Kidney (tissue), 14 donors: ENCODE data around the gene NUP205. TPM values are rescaled to one million over a fixed set of nuclear protein-coding genes. Genes with fewer than 3 reads are reported as not detected.

Experiments used
- DNase-seq, 5 donors: peaks; one replicate each; pipeline ENCODE4 v3.0.0-alpha.2; 2013 to 2020
- FAIRE-seq: peaks from 2 replicates; lab custom pipeline; 2012; peaks lifted over from hg19 to GRCh38; lab: Jason Lieb, UNC
- H3K27ac ChIP-seq, 2 donors: one replicate each; pipeline ENCODE4 v1.7.0; 2013; ENCODE audit warnings: low read depth in 2 of 2, low read length in 2 of 2, inconsistent platforms in 1 of 2
- H3K27me3 ChIP-seq: one replicate; pipeline ENCODE4 v1.7.1; 2013; ENCODE audit warnings: low read length, inconsistent platforms; ENCODE audit not compliant: control insufficient read depth, insufficient read depth
- H3K36me3 ChIP-seq, 3 donors: one replicate each; pipeline versions ENCODE4 v1.7.0 to v1.7.1; 2013; ENCODE audit warnings: low read length in 3 of 3, control low read depth in 1 of 3, inconsistent platforms in 1 of 3; ENCODE audit not compliant: insufficient read depth in 3 of 3, control insufficient read depth in 2 of 3
- H3K4me1 ChIP-seq, 3 donors: one replicate each; pipeline versions ENCODE4 v1.7.0 to v1.7.1; 2013; ENCODE audit warnings: low read length in 3 of 3, inconsistent platforms in 1 of 3, low read depth in 1 of 3; ENCODE audit not compliant: control insufficient read depth in 2 of 3, insufficient read depth in 2 of 3
- H3K4me3 ChIP-seq, 3 donors: one replicate each; pipeline versions ENCODE4 v1.7.0 to v1.8.1; 2013; ENCODE audit warnings: low read length in 3 of 3, control low read depth in 1 of 3, inconsistent platforms in 1 of 3
- H3K9ac ChIP-seq, 3 donors: one replicate each; pipeline versions ENCODE4 v1.7.0 to v1.7.1; 2013; ENCODE audit warnings: low read length in 3 of 3, control low read depth in 1 of 3, inconsistent platforms in 1 of 3
- H3K9me3 ChIP-seq, 3 donors: one replicate each; pipeline versions ENCODE4 v1.7.0 to v1.7.1; 2013; ENCODE audit warnings: low read length in 3 of 3, control low read depth in 1 of 3, inconsistent platforms in 1 of 3; ENCODE audit not compliant: control insufficient read depth in 2 of 3, insufficient read depth in 1 of 3
- intact Hi-C: fragments of 100-400 bp; cut with DNase I; formaldehyde crosslinking; loops from one replicate; pipeline ENCODE4 v1.11.1; 2022
- polyA plus RNA-seq: library from polyadenylated mRNA; stranded (reverse); fragments of 350-450 nt; fragmentation: Illumina TruSeq; extraction: RNeasy Lipid Tissue Mini Kit (QIAGEN cat#74804); gene quantifications from one replicate; pipeline ENCODE4 v1.2.3, GENCODE V29; 2014; ENCODE audit warnings: low read depth, low replicate concordance; ENCODE audit not compliant: insufficient read depth
- total RNA-seq: library from RNA; stranded (reverse); fragmentation: NEBNext Ultra II Directional; extraction: Animal tissue kit (Norgen Biotek cat#: 25700); gene quantifications from one replicate; pipeline ENCODE4 v1.2.1, GENCODE V29; 2021
- TF ChIP-seq, protein P1 (sequence below): IDR thresholded peaks from 3 replicates; pipeline ENCODE4 v1.5.1; 2012; ENCODE audit warnings: mild to moderate bottlenecking, moderate library complexity, borderline replicate concordance; ENCODE audit not compliant: insufficient read depth; ENCODE audit errors: extremely low read depth
- donor health status: control.
- donor health status: control.
- donor health status: control.
- donor health status: control.
- donor health status: control.
- donor health status: DM: yes; HTN: yes; CAD: no.
- donor health status: Normal renal cell carcinoma (clear cell type).

The NUP205 gene
- total and polyA plus RNA-seq, 2 donors from 2014 or later, result 20.5 to 40.7 TPM

DNA sequence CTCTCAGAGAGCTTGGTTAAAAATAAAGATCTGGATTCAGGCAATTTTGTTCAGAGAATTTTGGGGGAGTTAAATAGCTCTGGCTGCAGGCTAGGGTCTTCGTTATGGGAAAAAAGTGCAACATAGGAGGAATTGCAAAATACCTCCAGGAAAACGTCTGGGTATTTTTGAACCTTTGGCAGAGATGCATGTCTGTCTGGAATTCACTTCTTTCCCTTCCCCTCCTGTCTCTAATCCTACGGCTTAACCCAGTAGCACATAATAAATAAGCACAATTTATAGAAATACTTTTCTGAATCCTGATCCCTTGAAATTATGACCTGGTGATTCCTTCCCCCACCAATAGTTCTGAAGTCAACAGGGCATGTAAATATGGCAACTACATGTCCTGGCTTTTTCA lies 19.3 kb upstream of the NUP205 start:
- intact Hi-C loops, result no loop called here
- H3K4me3 ChIP-seq, result no peak overlapping the region
- H3K27ac ChIP-seq, result no peak overlapping the region
- H3K9me3 ChIP-seq, result no peaks in the 10 kb centered on the region
- no peak for DNase-seq
- no peak for FAIRE-seq
- TF ChIP-seq, protein P1, sequence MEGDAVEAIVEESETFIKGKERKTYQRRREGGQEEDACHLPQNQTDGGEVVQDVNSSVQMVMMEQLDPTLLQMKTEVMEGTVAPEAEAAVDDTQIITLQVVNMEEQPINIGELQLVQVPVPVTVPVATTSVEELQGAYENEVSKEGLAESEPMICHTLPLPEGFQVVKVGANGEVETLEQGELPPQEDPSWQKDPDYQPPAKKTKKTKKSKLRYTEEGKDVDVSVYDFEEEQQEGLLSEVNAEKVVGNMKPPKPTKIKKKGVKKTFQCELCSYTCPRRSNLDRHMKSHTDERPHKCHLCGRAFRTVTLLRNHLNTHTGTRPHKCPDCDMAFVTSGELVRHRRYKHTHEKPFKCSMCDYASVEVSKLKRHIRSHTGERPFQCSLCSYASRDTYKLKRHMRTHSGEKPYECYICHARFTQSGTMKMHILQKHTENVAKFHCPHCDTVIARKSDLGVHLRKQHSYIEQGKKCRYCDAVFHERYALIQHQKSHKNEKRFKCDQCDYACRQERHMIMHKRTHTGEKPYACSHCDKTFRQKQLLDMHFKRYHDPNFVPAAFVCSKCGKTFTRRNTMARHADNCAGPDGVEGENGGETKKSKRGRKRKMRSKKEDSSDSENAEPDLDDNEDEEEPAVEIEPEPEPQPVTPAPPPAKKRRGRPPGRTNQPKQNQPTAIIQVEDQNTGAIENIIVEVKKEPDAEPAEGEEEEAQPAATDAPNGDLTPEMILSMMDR, result no peak
- no peak overlapping the region for H3K9ac ChIP-seq
- H3K36me3 ChIP-seq, result no peaks in the 10 kb centered on the region
- no peaks in the 10 kb centered on the region for H3K27me3 ChIP-seq
- no peaks in the 10 kb centered on the region for H3K4me1 ChIP-seq

DNA sequence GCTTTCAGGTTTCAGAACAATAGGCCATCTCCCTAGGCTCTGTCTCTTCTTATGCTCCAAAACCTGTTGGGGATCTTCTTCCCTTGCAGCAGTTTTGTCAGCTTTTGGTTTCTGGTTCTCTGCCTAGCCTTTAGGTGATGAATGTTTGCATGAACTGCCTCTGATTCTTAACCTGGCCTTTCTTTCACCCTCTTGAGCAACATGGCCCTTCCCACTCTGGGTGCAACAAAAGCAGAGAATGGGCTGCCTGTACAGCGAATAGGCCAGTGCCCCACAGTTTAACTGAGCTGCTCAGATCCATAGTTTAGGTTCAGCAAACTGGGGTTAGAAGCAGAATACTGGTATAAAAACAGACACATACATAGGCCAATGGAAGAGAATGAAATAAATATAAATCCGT lies 18.1 kb upstream of the NUP205 start:
- H3K36me3 ChIP-seq, result no peaks in the 10 kb centered on the region
- H3K9me3 ChIP-seq, result no peaks in the 10 kb centered on the region
- no peaks in the 10 kb centered on the region for H3K4me1 ChIP-seq
- no peak overlapping the region for H3K4me3 ChIP-seq
- TF ChIP-seq, protein P1, result no peak
- no peak overlapping the region for H3K9ac ChIP-seq
- FAIRE-seq (no peak), DNase-seq (no peak)
- no peak overlapping the region for H3K27ac ChIP-seq
- intact Hi-C loops, result no loop called here
- no peaks in the 10 kb centered on the region for H3K27me3 ChIP-seq

DNA sequence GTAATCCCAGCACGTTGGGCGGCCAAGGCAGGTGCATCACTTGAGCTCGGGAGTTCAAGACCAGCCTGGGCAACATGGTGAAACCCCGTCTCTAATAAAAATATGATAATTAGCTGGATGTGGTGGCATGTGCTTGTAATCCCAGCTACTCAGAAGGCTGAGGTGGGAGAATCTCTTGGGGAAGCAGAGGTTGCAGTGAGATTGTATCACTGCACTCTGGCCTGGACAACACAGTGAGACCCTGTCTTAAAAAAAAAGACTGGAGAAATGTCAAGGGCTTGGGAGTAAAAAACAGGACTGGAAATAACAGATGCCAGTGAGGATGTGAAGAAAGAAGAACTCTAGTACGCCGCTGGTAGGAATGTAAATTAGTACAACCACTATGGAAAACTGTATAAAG lies 16.7 kb upstream of the NUP205 start:
- H3K4me3 ChIP-seq, result no peak overlapping the region
- H3K9me3 ChIP-seq, result no peaks in the 10 kb centered on the region
- DNase-seq, result no peak
- TF ChIP-seq, protein P1, result no peak
- no peaks in the 10 kb centered on the region for H3K4me1 ChIP-seq
- no peak overlapping the region for H3K9ac ChIP-seq
- H3K36me3 ChIP-seq, result no peaks in the 10 kb centered on the region
- H3K27ac ChIP-seq, result no peak overlapping the region
- no peak for FAIRE-seq
- intact Hi-C loops, result no loop called here
- H3K27me3 ChIP-seq, result no peaks in the 10 kb centered on the region

DNA sequence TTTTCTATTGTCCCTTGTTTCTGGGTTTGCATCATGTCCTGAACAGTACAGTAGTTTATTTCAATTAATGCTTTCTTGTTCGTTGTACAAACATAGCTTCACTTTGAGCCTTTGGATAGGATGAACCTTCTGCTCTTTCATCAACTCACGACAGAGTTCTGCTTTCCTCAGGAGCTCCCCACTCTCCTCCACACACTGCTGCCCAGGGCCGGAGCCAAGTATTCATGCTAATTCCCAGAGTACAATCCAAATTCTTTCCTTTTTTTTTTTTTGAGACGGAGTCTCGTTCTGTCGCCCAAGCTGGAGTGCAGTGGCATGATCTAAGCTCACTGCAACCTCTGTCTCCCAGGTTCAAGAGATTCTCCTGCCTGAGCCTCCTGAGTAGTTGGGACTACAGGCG lies 7.5 kb upstream of the NUP205 start:
- H3K27ac ChIP-seq, result no peak overlapping the region
- H3K4me3 ChIP-seq, result no peak overlapping the region
- no peaks in the 10 kb centered on the region for H3K36me3 ChIP-seq
- FAIRE-seq (no peak), DNase-seq (no peak)
- no peaks in the 10 kb centered on the region for H3K27me3 ChIP-seq
- no peaks in the 10 kb centered on the region for H3K9me3 ChIP-seq
- intact Hi-C loops, result no loop called here
- TF ChIP-seq, protein P1, result no peak
- H3K9ac ChIP-seq, result no peak overlapping the region
- no peaks in the 10 kb centered on the region for H3K4me1 ChIP-seq
